CD4-positive, CD25-positive, alpha-beta regulatory T cell (primary cell): ENCODE results near the gene SLC30A4. TPM values are rescaled to one million over a fixed set of nuclear protein-coding genes. Genes with fewer than 3 reads are reported as not detected.

ENCODE experiments used
- ATAC-seq, 2 donors: fragments of 150-1000 bp; cut with Tn5 transposase; one replicate each; pipeline ENCODE4 v1.10.0; 2021; ENCODE audit warnings: low read depth in 2 of 2, moderate number of reproducible peaks in 2 of 2, moderate library complexity in 1 of 2
- DNase-seq, 3 donors: peaks; one replicate each; pipeline versions ENCODE4 v3.0.0 to v3.0.0-alpha.2; 2012 to 2022; ENCODE audit warnings: mixed read lengths in 1 of 3
- H3K27ac ChIP-seq: one replicate; pipeline ENCODE4 v1.7.0; 2013; ENCODE audit warnings: mild to moderate bottlenecking, low read length; ENCODE audit not compliant: insufficient read depth, poor library complexity, severe bottlenecking
- H3K27me3 ChIP-seq: one replicate; pipeline ENCODE4 v1.7.0; 2013; ENCODE audit warnings: low read length; ENCODE audit not compliant: control insufficient read depth, insufficient read depth
- H3K36me3 ChIP-seq: one replicate; pipeline ENCODE4 v1.7.0; 2013; ENCODE audit warnings: mild to moderate bottlenecking, low read length, moderate library complexity; ENCODE audit not compliant: control insufficient read depth, insufficient read depth
- H3K4me1 ChIP-seq: 2 replicates; pipeline ENCODE4 v1.7.0; 2013; ENCODE audit warnings: mild to moderate bottlenecking, low read length; ENCODE audit not compliant: insufficient read depth, control insufficient read depth, poor library complexity, severe bottlenecking
- H3K4me3 ChIP-seq: one replicate; pipeline ENCODE4 v1.7.0; 2013; ENCODE audit warnings: low read depth, mild to moderate bottlenecking, low read length, moderate library complexity
- H3K9me3 ChIP-seq, 2 experiments: 1 replicate in 1 of 2; 2 replicates in 1 of 2; pipeline ENCODE4 v1.7.0; 2013; ENCODE audit warnings: low read length in 2 of 2, mild to moderate bottlenecking in 1 of 2, moderate library complexity in 1 of 2; ENCODE audit not compliant: control insufficient read depth in 2 of 2
- H3K27ac Mint-ChIP-seq, 3 donors: one replicate each; pipeline ENCODE4 v1.8.0; 2020 to 2022; ENCODE audit warnings: mild to moderate bottlenecking in 3 of 3, mixed read lengths in 3 of 3, moderate library complexity in 2 of 3
- H3K27me3 Mint-ChIP-seq: one replicate; pipeline ENCODE4 v1.8.0; 2022; ENCODE audit warnings: mild to moderate bottlenecking, mixed read lengths
- H3K36me3 Mint-ChIP-seq: one replicate; pipeline ENCODE4 v1.8.0; 2020; ENCODE audit warnings: mixed read lengths
- H3K4me1 Mint-ChIP-seq, 4 donors: one replicate each; pipeline ENCODE4 v1.8.0; 2020 to 2022; ENCODE audit warnings: mixed read lengths in 4 of 4, mild to moderate bottlenecking in 1 of 4
- H3K4me3 Mint-ChIP-seq, 4 donors: one replicate each; pipeline ENCODE4 v1.8.0; 2020 to 2022; ENCODE audit warnings: mild to moderate bottlenecking in 4 of 4, mixed read lengths in 4 of 4, moderate library complexity in 3 of 4
- H3K9me3 Mint-ChIP-seq, 7 donors: one replicate each; pipeline ENCODE4 v1.8.0; 2020 to 2022; ENCODE audit warnings: mixed read lengths in 7 of 7, mild to moderate bottlenecking in 3 of 7, moderate library complexity in 2 of 7
- polyA plus RNA-seq, 4 donors: library from polyadenylated mRNA; unstranded; fragments of 300-500 nt; fragmentation: Illumina TruSeq; gene quantifications; one replicate each; pipeline ENCODE4 v1.2.3, GENCODE V29; 2021
- total RNA-seq: library from RNA; stranded (reverse); gene quantifications from one replicate; pipeline ENCODE4 v1.2.3, GENCODE V29; 2022

Gene SLC30A4
- total and polyA plus RNA-seq, 5 donors from 2014 or later = 0.19 to 0.94 (median 0.45) TPM

GRCh38 chr15:45497261-45497660 lies 25.3 kb downstream of the SLC30A4 start:
- Mint-ChIP-seq H3K27ac (no peak overlapping the region), H3K4me3 (no peak overlapping the region), H3K4me1 (no peaks in the 10 kb centered on the region), H3K27me3 (peaks cover 24% of the 10 kb centered on the region), H3K36me3 (no peaks in the 10 kb centered on the region), H3K9me3 (no peaks in the 10 kb centered on the region)
- H3K4me3 ChIP-seq = no peak overlapping the region
- no peak for ATAC-seq
- H3K36me3 ChIP-seq = no peaks in the 10 kb centered on the region
- no peak overlapping the region for H3K27ac ChIP-seq
- peaks cover 2% of the 10 kb centered on the region for H3K27me3 ChIP-seq
- H3K4me1 ChIP-seq = no peaks in the 10 kb centered on the region
- DNase-seq = no peak
- no peaks in the 10 kb centered on the region for H3K9me3 ChIP-seq

GRCh38 chr15:45496658-45497057 lies 25.9 kb downstream of the SLC30A4 start:
- DNase-seq (no peak), ATAC-seq (no peak)
- H3K36me3 ChIP-seq = no peaks in the 10 kb centered on the region
- H3K4me1 Mint-ChIP-seq = no peaks in the 10 kb centered on the region
- no peak overlapping the region for H3K27ac Mint-ChIP-seq
- peaks cover 2% of the 10 kb centered on the region for H3K27me3 ChIP-seq
- H3K36me3 Mint-ChIP-seq = no peaks in the 10 kb centered on the region
- H3K9me3 ChIP-seq = no peaks in the 10 kb centered on the region
- no peak overlapping the region for H3K4me3 ChIP-seq
- peaks cover 24% of the 10 kb centered on the region for H3K27me3 Mint-ChIP-seq
- H3K4me3 Mint-ChIP-seq = no peak overlapping the region
- no peaks in the 10 kb centered on the region for H3K4me1 ChIP-seq
- no peaks in the 10 kb centered on the region for H3K9me3 Mint-ChIP-seq
- no peak overlapping the region for H3K27ac ChIP-seq

DNA sequence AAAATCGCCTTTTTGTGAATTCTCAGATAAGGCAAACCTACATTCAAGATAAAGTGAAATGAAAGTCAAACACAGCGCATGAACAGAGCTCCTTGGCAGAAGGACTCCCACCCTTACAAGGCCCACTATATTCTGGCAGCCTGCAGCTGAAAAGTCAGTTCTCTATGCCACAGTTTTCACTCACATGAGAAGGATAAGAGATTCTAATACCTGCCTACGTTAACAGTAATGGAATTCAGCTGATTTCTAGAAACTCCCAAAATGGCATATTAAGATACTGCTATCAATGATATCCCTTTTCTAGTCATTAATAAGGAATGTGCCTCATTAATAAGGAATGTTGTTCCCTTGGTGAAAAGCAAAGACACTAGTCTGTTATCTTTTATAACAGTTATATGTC lies 27.0 kb downstream of the SLC30A4 start:
- peaks cover 20% of the 10 kb centered on the region for H3K27me3 Mint-ChIP-seq

GRCh38 chr15:45489690-45490238 lies 32.8 kb downstream of the SLC30A4 start:
- Histone ChIP-seq H3K36me3 (no peaks in the 10 kb centered on the region), H3K27me3 (peaks cover under 1% of the 10 kb centered on the region), H3K4me1 (no peaks in the 10 kb centered on the region), H3K27ac (no peak overlapping the region), H3K9me3 (no peaks in the 10 kb centered on the region), H3K4me3 (no peak overlapping the region)
- DNase-seq (no peak), ATAC-seq (no peak)
- H3K9me3 Mint-ChIP-seq = peaks cover 0 to 2% (median 0%) of the 10 kb centered on the region in 7 donors
- no peaks in the 10 kb centered on the region for H3K27me3 Mint-ChIP-seq
- H3K36me3 Mint-ChIP-seq = no peaks in the 10 kb centered on the region
- no peaks in the 10 kb centered on the region for H3K4me1 Mint-ChIP-seq
- no peak overlapping the region for H3K4me3 Mint-ChIP-seq
- H3K27ac Mint-ChIP-seq = no peak overlapping the region

More for the DNA sequence above, 27.0 kb downstream of the SLC30A4 start:
- Histone ChIP-seq H3K4me1 (no peaks in the 10 kb centered on the region), H3K4me3 (no peak overlapping the region), H3K27me3 (peaks cover 2% of the 10 kb centered on the region), H3K27ac (no peak overlapping the region), H3K9me3 (no peaks in the 10 kb centered on the region), H3K36me3 (no peaks in the 10 kb centered on the region)
- Mint-ChIP-seq H3K27ac (no peak overlapping the region), H3K4me1 (no peaks in the 10 kb centered on the region), H3K9me3 (no peaks in the 10 kb centered on the region), H3K36me3 (no peaks in the 10 kb centered on the region), H3K4me3 (no peak overlapping the region)
- no peak for ATAC-seq
- DNase-seq = no peak

DNA sequence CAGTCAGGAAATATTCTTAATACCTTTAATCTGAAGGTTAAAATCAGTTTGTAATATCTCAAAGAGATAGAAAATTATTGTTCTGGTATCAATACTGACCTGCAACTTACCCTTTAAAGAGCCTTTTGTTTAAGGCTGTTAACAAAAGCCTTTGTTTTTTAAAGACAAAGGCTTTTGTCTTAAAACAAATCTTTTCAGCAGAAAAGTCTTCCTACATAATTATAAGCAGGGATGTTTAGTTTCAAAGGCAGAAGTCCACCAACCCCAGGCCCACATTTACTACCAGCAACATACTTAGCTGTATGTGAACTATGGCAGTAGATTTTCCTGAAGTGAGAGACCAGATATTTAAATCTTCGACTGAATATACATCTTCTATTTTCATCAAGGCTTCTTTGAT lies 36.2 kb downstream of the SLC30A4 start:
- no peak overlapping the region for H3K4me3 Mint-ChIP-seq
- H3K4me3 ChIP-seq = no peak overlapping the region
- ATAC-seq (no peak), DNase-seq (no peak)
- H3K27me3 ChIP-seq = peaks cover 6% of the 10 kb centered on the region
- H3K4me1 Mint-ChIP-seq = no peaks in the 10 kb centered on the region
- H3K27ac ChIP-seq = no peak overlapping the region
- H3K36me3 Mint-ChIP-seq = no peaks in the 10 kb centered on the region
- no peaks in the 10 kb centered on the region for H3K9me3 ChIP-seq
- no peaks in the 10 kb centered on the region for H3K4me1 ChIP-seq
- H3K36me3 ChIP-seq = no peaks in the 10 kb centered on the region
- H3K27me3 Mint-ChIP-seq = peaks cover 8% of the 10 kb centered on the region
- H3K9me3 Mint-ChIP-seq = peaks cover 0 to 2% (median 0%) of the 10 kb centered on the region in 7 donors
- H3K27ac Mint-ChIP-seq = no peak overlapping the region

GRCh38 chr15:45481135-45481534 lies 41.4 kb downstream of the SLC30A4 start:
- H3K4me3 ChIP-seq = no peak overlapping the region
- ATAC-seq (no peak), DNase-seq (no peak)
- Mint-ChIP-seq H3K36me3 (no peaks in the 10 kb centered on the region), H3K4me1 (no peaks in the 10 kb centered on the region), H3K9me3 (no peaks in the 10 kb centered on the region), H3K27me3 (peaks cover 13% of the 10 kb centered on the region), H3K27ac (no peak overlapping the region), H3K4me3 (no peak overlapping the region)
- peaks cover 6% of the 10 kb centered on the region for H3K27me3 ChIP-seq
- H3K9me3 ChIP-seq = no peaks in the 10 kb centered on the region
- no peaks in the 10 kb centered on the region for H3K36me3 ChIP-seq
- no peaks in the 10 kb centered on the region for H3K4me1 ChIP-seq
- H3K27ac ChIP-seq = no peak overlapping the region

- no peak overlapping the region for H3K4me3 ChIP-seq
- Mint-ChIP-seq H3K27ac (no peak overlapping the region), H3K9me3 (no peaks in the 10 kb centered on the region), H3K27me3 (peaks cover 26% of the 10 kb centered on the region), H3K4me3 (no peak overlapping the region), H3K4me1 (no peaks in the 10 kb centered on the region), H3K36me3 (no peaks in the 10 kb centered on the region)
- no peaks in the 10 kb centered on the region for H3K4me1 ChIP-seq
- no peak overlapping the region for H3K27ac ChIP-seq
- ATAC-seq (no peak), DNase-seq (no peak)
- no peaks in the 10 kb centered on the region for H3K9me3 ChIP-seq
- peaks cover under 1% of the 10 kb centered on the region for H3K27me3 ChIP-seq
- no peaks in the 10 kb centered on the region for H3K36me3 ChIP-seq
These were observed 46.1 kb downstream of the SLC30A4 start for GRCh38 chr15:45476410-45476809.

DNA sequence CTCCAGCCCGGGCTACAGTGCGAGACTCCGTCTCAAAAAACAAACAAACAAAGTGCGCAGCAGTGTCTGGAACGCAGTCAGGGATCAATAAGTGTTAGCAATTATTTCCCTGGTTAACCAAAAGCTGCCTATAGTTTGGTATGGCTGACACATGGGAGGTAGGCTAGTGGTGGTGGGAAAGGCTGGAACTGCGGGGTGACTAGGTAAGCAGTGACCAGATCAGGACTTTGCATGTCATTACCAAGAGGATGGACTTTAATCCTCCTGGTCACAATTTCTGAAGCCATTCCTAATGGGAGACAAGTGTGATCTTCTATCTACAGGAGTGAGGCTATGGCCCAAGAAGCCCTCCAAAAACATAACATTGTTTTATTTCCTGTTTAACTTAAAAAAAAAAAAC lies 47.8 kb downstream of the SLC30A4 start:
- Mint-ChIP-seq H3K9me3 (no peaks in the 10 kb centered on the region), H3K4me3 (no peak overlapping the region), H3K36me3 (no peaks in the 10 kb centered on the region), H3K4me1 (no peaks in the 10 kb centered on the region), H3K27me3 (peaks cover 30% of the 10 kb centered on the region), H3K27ac (peak overlapping the region in 1 of 3 donors; percentile 43)
- DNase-seq (no peak), ATAC-seq (no peak)
- Histone ChIP-seq H3K4me3 (no peak overlapping the region), H3K27me3 (no peaks in the 10 kb centered on the region), H3K4me1 (no peaks in the 10 kb centered on the region), H3K27ac (no peak overlapping the region), H3K36me3 (no peaks in the 10 kb centered on the region), H3K9me3 (no peaks in the 10 kb centered on the region)
